Osteoblast (primary cell): Measurements from ENCODE around the gene APBB1IP. TPM values are rescaled to one million over a fixed set of nuclear protein-coding genes. Genes with fewer than 3 reads are reported as not detected.

Experiments
- DNase-seq: peaks from one replicate; pipeline ENCODE4 v3.0.0; 2011; ENCODE audit warnings: low spot score, mixed read lengths; ENCODE audit not compliant: insufficient read length; ENCODE audit errors: missing footprints
- H2AFZ ChIP-seq: 2 replicates; pipeline ENCODE4 v1.6.0; 2011; ENCODE audit warnings: mild to moderate bottlenecking, low read length
- H3K27ac ChIP-seq: 2 replicates; pipeline ENCODE4 v1.5.1; 2011; ENCODE audit warnings: mild to moderate bottlenecking, low read depth, low read length, moderate library complexity
- H3K27me3 ChIP-seq: 2 replicates; pipeline ENCODE4 v1.6.0; 2012; ENCODE audit warnings: mild to moderate bottlenecking, control low read depth, inconsistent platforms, low read length, moderate library complexity; ENCODE audit not compliant: insufficient read depth
- H3K36me3 ChIP-seq: 2 replicates; pipeline ENCODE4 v1.5.1; 2011; ENCODE audit warnings: mild to moderate bottlenecking, low read length, control low read depth, moderate library complexity; ENCODE audit not compliant: insufficient read depth
- H3K4me1 ChIP-seq: 2 replicates; pipeline ENCODE4 v1.5.1; 2011; ENCODE audit warnings: mild to moderate bottlenecking, low read length, control low read depth, moderate library complexity; ENCODE audit not compliant: insufficient read depth
- H3K4me2 ChIP-seq: 2 replicates; pipeline ENCODE4 v1.6.0; 2011; ENCODE audit warnings: mild to moderate bottlenecking, low read length; ENCODE audit not compliant: insufficient read depth
- H3K4me3 ChIP-seq: fragments of 200-600 bp; sonication (generic); 3 replicates; pipeline ENCODE4 v1.5.1; 2012; ENCODE audit warnings: mild to moderate bottlenecking, low read length, inconsistent platforms; ENCODE audit not compliant: insufficient read depth
- H3K79me2 ChIP-seq: 2 replicates; pipeline ENCODE4 v1.6.0; 2012; ENCODE audit warnings: mild to moderate bottlenecking, low read length, control low read depth, inconsistent platforms; ENCODE audit not compliant: insufficient read depth
- H3K9me3 ChIP-seq: 2 replicates; pipeline ENCODE4 v1.5.1; 2011; ENCODE audit warnings: low read depth, low read length, control low read depth
- H4K20me1 ChIP-seq: 2 replicates; pipeline ENCODE4 v1.6.0; 2012; ENCODE audit warnings: mild to moderate bottlenecking, low read length, control low read depth; ENCODE audit not compliant: insufficient read depth
- CTCF ChIP-seq: IDR thresholded peaks from 2 replicates; pipeline ENCODE4 v1.5.1; 2011; ENCODE audit warnings: mild to moderate bottlenecking, low read depth, low read length, moderate library complexity; ENCODE audit errors: extremely low read depth
- total RNA-seq: library from RNA; depleted of rRNA; stranded (reverse); fragments of >200 nt; gene quantifications from 2 replicates; pipeline ENCODE4 v1.2.3, GENCODE V29; 2012

Gene APBB1IP
- total RNA-seq, 1 donor, result 14.8 TPM

- TF ChIP-seq CTCF, result no peak
- Histone ChIP-seq H3K4me3 (no peak overlapping the region), H3K9me3 (no peaks in the 10 kb centered on the region), H3K4me2 (no peak overlapping the region), H3K27me3 (no peaks in the 10 kb centered on the region), H3K79me2 (no peaks in the 10 kb centered on the region), H3K27ac (no peak overlapping the region), H3K4me1 (no peaks in the 10 kb centered on the region), H2AFZ (no peak overlapping the region), H3K36me3 (no peaks in the 10 kb centered on the region), H4K20me1 (no peaks in the 10 kb centered on the region)
- DNase-seq, result no peak
Measured at GRCh38 chr10:26506736-26507135, 68.6 kb downstream of the APBB1IP start.

GRCh38 chr10:26507441-26507840 is 69.3 kb downstream of the APBB1IP start:
- Histone ChIP-seq H3K36me3 (no peaks in the 10 kb centered on the region), H3K27ac (no peak overlapping the region), H3K9me3 (no peaks in the 10 kb centered on the region), H3K4me1 (no peaks in the 10 kb centered on the region), H2AFZ (no peak overlapping the region), H3K79me2 (no peaks in the 10 kb centered on the region), H3K4me3 (no peak overlapping the region), H3K4me2 (no peak overlapping the region), H3K27me3 (no peaks in the 10 kb centered on the region), H4K20me1 (no peaks in the 10 kb centered on the region)
- no peak for TF ChIP-seq CTCF
- DNase-seq, result no peak

- Histone ChIP-seq H3K4me1 (no peaks in the 10 kb centered on the region), H3K36me3 (peaks cover 3% of the 10 kb centered on the region), H4K20me1 (no peaks in the 10 kb centered on the region), H3K27ac (no peak overlapping the region), H3K4me3 (no peak overlapping the region), H3K9me3 (no peaks in the 10 kb centered on the region), H2AFZ (no peak overlapping the region), H3K4me2 (no peak overlapping the region), H3K27me3 (no peaks in the 10 kb centered on the region), H3K79me2 (no peaks in the 10 kb centered on the region)
- no peak for DNase-seq
- TF ChIP-seq CTCF, result no peak
Measured at GRCh38 chr10:26508016-26508415, 69.9 kb downstream of the APBB1IP start.

DNA sequence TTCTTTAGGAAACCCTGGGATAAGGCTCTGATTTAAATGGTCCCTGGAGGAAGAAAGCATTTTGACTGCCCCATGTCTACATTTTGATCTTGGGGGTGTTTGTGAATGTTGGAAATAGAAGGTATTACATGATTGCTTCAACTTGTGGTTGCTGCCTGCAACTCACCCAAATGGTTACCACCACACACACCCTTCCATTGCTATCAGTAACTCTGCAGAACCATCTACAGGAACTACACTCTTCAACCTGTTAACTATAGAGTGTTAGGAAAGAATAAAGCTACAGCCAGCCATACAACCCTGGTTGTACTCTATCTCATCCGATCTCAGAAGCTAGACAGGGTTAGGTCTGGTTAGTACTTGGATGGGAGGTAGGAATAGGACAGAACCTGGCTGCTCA is 71.2 kb downstream of the APBB1IP start:
- Histone ChIP-seq H3K4me2 (no peak overlapping the region), H3K4me3 (no peak overlapping the region), H2AFZ (no peak overlapping the region), H3K36me3 (peaks cover 4% of the 10 kb centered on the region), H3K79me2 (no peaks in the 10 kb centered on the region), H3K27me3 (no peaks in the 10 kb centered on the region), H3K27ac (no peak overlapping the region), H3K4me1 (no peaks in the 10 kb centered on the region), H4K20me1 (no peaks in the 10 kb centered on the region), H3K9me3 (no peaks in the 10 kb centered on the region)
- TF ChIP-seq CTCF, result no peak
- DNase-seq, result no peak
